ENCODE results near the gene WRAP73. TPM values are rescaled to one million over a fixed set of nuclear protein-coding genes. Genes with fewer than 3 reads are reported as not detected.

Gene WRAP73
- total and polyA plus RNA-seq, 9 of the 15 experiments (the other 6 are each of a cell fraction or from before 2014, with no cell fraction given): 4.3 to 51.8 (median 30.1) TPM

- TF ChIP-seq ZBTB40 (IDR thresholded peaks at IDR 0.05) (peak; percentile 46; the same call in 1 of the 2 replicates), ZBTB40 (CRISPR knock-in tag; IDR thresholded peaks at IDR 0.05) (no peak), ZNF766 (CRISPR knock-in tag; conservative IDR thresholded peaks at IDR 0.05) (no peak), GTF2A2 (tag; IDR thresholded peaks at IDR 0.05) (no peak), PKNOX1 (IDR thresholded peaks at IDR 0.05) (peak; percentile 25; the same call in 1 of the 2 replicates), RFX5 (IDR thresholded peaks at IDR 0.05; ENCODE audit: low read depth, low read length) (no peak), PHF20 (IDR thresholded peaks at IDR 0.05; ENCODE audit: partially characterized antibody) (peak; percentile 28), SPI1 (IDR thresholded peaks at IDR 0.05; ENCODE audit: borderline replicate concordance, low read depth, low read length) (no peak), STAT5B (CRISPR knock-in tag; IDR thresholded peaks at IDR 0.05) (no peak), ZNF212 (CRISPR knock-in tag; IDR thresholded peaks at IDR 0.05) (no peak), FOXJ3 (CRISPR knock-in tag; IDR thresholded peaks at IDR 0.05) (no peak), BHLHE40 (IDR thresholded peaks at IDR 0.05; ENCODE audit: low read length) (no peak), ZNF780A (CRISPR knock-in tag; IDR thresholded peaks at IDR 0.05) (no peak), NCOA4 (IDR thresholded peaks at IDR 0.05; ENCODE audit: partially characterized antibody) (no peak), PHF8 (IDR thresholded peaks at IDR 0.05; ENCODE audit: borderline replicate concordance, low read length) (no peak), GTF2B (IDR thresholded peaks at IDR 0.05; ENCODE audit: extremely low read depth, insufficient read length) (no peak), ZNF444 (CRISPR knock-in tag; IDR thresholded peaks at IDR 0.05) (no peak)
Observed at GRCh38 chr1:3604997-3605823, 44.7 kb downstream of the WRAP73 start (continued).
